ENCODE results near the gene SLX4IP. TPM values are rescaled to one million over a fixed set of nuclear protein-coding genes. Genes with fewer than 3 reads are reported as not detected.
A peak's percentile ranks its signal among the peaks of the same experiment; 100 is the strongest.

SLX4IP gene
- total RNA-seq, 2 experiments from 2014 or later: 1.6 to 1.8 TPM

DNA sequence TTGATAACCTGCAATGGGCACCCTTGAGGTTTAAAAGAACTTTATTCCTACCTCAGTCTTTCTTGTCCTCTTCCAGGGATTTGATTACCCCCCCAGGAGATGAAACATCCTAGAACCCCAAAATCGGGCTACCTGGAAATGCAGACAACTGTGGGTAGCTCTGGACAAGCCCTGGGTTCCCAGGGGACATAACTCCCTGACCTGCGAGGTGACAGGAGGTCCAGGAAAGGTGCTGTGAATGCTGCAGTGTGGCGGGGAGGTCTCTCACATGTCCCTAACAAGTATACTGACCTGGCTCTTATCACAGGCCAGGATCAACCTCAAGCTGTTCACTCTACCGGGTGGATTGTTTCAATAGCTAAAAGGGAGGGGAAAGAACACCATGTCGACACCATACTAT, 227.0 kb downstream of the SLX4IP start:
- TF ChIP-seq, protein P1, sequence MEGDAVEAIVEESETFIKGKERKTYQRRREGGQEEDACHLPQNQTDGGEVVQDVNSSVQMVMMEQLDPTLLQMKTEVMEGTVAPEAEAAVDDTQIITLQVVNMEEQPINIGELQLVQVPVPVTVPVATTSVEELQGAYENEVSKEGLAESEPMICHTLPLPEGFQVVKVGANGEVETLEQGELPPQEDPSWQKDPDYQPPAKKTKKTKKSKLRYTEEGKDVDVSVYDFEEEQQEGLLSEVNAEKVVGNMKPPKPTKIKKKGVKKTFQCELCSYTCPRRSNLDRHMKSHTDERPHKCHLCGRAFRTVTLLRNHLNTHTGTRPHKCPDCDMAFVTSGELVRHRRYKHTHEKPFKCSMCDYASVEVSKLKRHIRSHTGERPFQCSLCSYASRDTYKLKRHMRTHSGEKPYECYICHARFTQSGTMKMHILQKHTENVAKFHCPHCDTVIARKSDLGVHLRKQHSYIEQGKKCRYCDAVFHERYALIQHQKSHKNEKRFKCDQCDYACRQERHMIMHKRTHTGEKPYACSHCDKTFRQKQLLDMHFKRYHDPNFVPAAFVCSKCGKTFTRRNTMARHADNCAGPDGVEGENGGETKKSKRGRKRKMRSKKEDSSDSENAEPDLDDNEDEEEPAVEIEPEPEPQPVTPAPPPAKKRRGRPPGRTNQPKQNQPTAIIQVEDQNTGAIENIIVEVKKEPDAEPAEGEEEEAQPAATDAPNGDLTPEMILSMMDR (IDR thresholded peaks at IDR 0.05): no peak
- CTCF ChIA-PET: no interaction called here

DNA sequence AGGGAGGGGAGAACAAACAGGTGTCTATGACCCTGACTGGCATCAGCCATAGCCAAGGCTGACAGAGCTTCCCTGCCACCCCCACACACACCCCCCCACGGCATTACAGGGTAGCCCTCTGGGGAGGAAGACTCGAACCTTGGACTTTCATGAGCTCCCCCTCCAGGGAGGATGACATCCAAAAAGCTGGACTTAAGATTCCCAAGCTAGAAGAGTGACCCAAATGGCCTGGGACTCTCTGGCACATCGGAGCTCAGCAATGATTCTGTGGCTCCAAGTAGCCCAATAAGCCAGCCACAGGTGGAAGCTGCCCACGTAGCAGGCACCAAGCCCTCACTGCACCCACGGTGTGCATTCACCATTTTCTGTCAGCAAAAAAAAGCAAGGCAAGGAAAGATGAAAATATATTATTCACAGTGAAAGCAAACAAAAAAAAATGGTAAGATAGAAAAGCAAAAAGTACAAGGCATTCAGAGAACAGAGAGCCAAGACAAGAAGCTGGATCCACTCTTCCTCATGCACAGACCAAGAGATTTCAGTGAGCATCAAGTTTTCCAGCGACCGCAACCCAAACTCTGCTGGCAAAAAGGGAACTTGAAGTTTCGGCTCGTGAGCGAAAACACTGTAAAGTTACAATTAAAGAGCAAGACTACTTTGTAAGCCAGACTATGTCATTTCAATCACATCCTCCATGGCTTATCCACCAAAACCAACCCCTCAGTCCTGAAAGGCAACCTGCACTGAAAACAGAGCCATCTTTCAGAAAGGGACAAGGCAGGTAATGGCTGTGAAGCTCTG, 227.8 kb downstream of the SLX4IP start:
- no peaks in the 10 kb centered on the region for H3K4me1 ChIP-seq (ENCODE audit: insufficient read depth, low read length)
- ATAC-seq (ENCODE audit: poor library complexity): no peak
- intact Hi-C loops (cut with DNase I, micrococcal nuclease): no loop called here
- Mint-ChIP-seq H3K27me3 (peaks cover 53% of the 10 kb centered on the region), H3K27ac (no peak overlapping the region), H3K36me3 (ENCODE audit: low read depth) (no peaks in the 10 kb centered on the region), H3K9me3 (no peaks in the 10 kb centered on the region), H3K4me1 (ENCODE audit: low read depth) (no peaks in the 10 kb centered on the region), H3K4me3 (no peak overlapping the region)
- peaks cover 5 to 13% of the 10 kb centered on the region in 2 experiments for H3K27me3 ChIP-seq (ENCODE audit: control insufficient read depth in 1 of 2, insufficient read depth in 2 of 2, low read length in 2 of 2)
- peaks cover 0 to 11% of the 10 kb centered on the region in 2 experiments for H3K9me3 ChIP-seq (ENCODE audit: control insufficient read depth in 1 of 2, insufficient read depth in 1 of 2, low read length in 2 of 2)
- H3K36me3 ChIP-seq (ENCODE audit: insufficient read depth, low read length): no peaks in the 10 kb centered on the region
- POLR2A ChIA-PET: no interaction called here
- no peak overlapping the region for H3K27ac ChIP-seq (ENCODE audit: low read depth in 1 of 2, low read length in 2 of 2)
- TF ChIP-seq, protein P1 (IDR thresholded peaks at IDR 0.05): no peak
- peak in 3 of 14 experiments; percentile 12 to 22 (median 13) for DNase-seq
- no peak overlapping the region for H3K4me3 ChIP-seq (ENCODE audit: low read length)
- CTCF ChIA-PET: no interaction called here

More for the DNA sequence above, 227.0 kb downstream of the SLX4IP start:
- ATAC-seq (ENCODE audit: poor library complexity) (no peak), DNase-seq (no peak)
- H3K9me3 Mint-ChIP-seq: no peaks in the 10 kb centered on the region
- POLR2A ChIA-PET: no interaction called here
- Histone ChIP-seq H3K4me3 (ENCODE audit: low read length) (no peak overlapping the region), H3K27ac (ENCODE audit: low read depth in 1 of 2, low read length in 2 of 2) (no peak overlapping the region), H3K9me3 (ENCODE audit: control insufficient read depth in 1 of 2, insufficient read depth in 1 of 2, low read length in 2 of 2) (peaks cover 0 to 11% of the 10 kb centered on the region in 2 experiments), H3K4me1 (ENCODE audit: insufficient read depth, low read length) (no peaks in the 10 kb centered on the region), H3K36me3 (ENCODE audit: insufficient read depth, low read length) (no peaks in the 10 kb centered on the region), H3K27me3 (ENCODE audit: control insufficient read depth in 1 of 2, insufficient read depth in 2 of 2, low read length in 2 of 2) (peaks cover 5 to 13% of the 10 kb centered on the region in 2 experiments)
- intact Hi-C loops (cut with DNase I, micrococcal nuclease): no loop called here
- H3K36me3 Mint-ChIP-seq (ENCODE audit: low read depth): no peaks in the 10 kb centered on the region
- H3K27ac Mint-ChIP-seq: no peak overlapping the region
- peaks cover 53% of the 10 kb centered on the region for H3K27me3 Mint-ChIP-seq
- H3K4me1 Mint-ChIP-seq (ENCODE audit: low read depth): no peaks in the 10 kb centered on the region
- H3K4me3 Mint-ChIP-seq: no peak overlapping the region

DNA sequence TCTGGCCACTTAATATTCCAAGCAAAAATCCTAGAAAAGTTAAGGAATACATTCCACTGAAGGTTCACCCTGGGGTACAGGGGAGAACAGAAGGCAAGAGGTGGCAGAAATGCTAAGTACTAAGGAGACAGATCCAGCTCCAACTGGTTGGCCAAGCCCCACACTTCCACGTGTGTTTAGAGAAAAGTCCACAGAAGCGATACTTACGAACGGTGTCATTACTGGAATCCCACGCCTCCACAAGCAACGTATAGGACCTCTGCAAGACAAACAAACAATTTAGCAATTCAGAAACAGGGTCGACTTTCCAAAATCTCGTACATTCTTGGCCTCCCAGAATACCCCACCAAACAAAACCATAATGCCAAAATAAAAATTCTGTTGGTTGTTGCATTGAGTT, 228.7 kb downstream of the SLX4IP start:
- Histone ChIP-seq H3K27ac (ENCODE audit: low read depth in 1 of 2, low read length in 2 of 2) (no peak overlapping the region), H3K4me3 (ENCODE audit: low read length) (no peak overlapping the region), H3K9me3 (ENCODE audit: control insufficient read depth in 1 of 2, insufficient read depth in 1 of 2, low read length in 2 of 2) (peaks cover 0 to 11% of the 10 kb centered on the region in 2 experiments), H3K36me3 (ENCODE audit: insufficient read depth, low read length) (no peaks in the 10 kb centered on the region), H3K27me3 (ENCODE audit: control insufficient read depth in 1 of 2, insufficient read depth in 2 of 2, low read length in 2 of 2) (peaks cover 5 to 13% of the 10 kb centered on the region in 2 experiments), H3K4me1 (ENCODE audit: insufficient read depth, low read length) (no peaks in the 10 kb centered on the region)
- no peak for ATAC-seq (ENCODE audit: poor library complexity)
- Mint-ChIP-seq H3K27ac (no peak overlapping the region), H3K4me3 (no peak overlapping the region), H3K36me3 (ENCODE audit: low read depth) (no peaks in the 10 kb centered on the region), H3K9me3 (no peaks in the 10 kb centered on the region), H3K4me1 (ENCODE audit: low read depth) (no peaks in the 10 kb centered on the region), H3K27me3 (peaks cover 56% of the 10 kb centered on the region)
- POLR2A ChIA-PET: no interaction called here
- intact Hi-C loops (cut with DNase I, micrococcal nuclease): no loop called here
- CTCF ChIA-PET: no interaction called here
- no peak for DNase-seq
- TF ChIP-seq, protein P1 (IDR thresholded peaks at IDR 0.05): no peak

Measured in CD4-positive, alpha-beta T cell (primary cell).